Measurements from ENCODE around the gene ADGRF5. TPM values are rescaled to one million over a fixed set of nuclear protein-coding genes. Genes with fewer than 3 reads are reported as not detected.

The ADGRF5 gene
- total RNA-seq, 2 donors from 2014 or later: not detected

DNA sequence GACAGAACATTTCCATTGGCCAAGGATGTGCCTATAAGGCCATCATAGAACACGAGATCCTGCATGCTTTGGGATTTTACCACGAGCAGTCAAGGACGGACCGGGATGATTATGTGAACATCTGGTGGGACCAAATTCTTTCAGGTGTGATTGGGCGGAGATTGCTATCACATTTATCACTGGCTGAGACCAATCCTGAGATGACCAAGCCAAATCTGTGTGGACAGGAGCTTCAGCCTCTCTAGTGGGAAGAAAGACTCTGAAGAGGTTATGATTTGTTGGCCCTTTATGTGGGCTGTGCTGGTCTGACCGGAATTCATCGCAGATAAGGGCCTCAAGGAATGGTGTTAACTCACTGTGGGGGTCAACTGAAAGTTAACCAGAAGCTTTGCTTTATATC lies 102.2 kb downstream of the ADGRF5 start:
- H3K36me3 Mint-ChIP-seq (ENCODE audit: insufficient read depth in 2 of 2): peaks cover 0 to 3% of the 10 kb centered on the region in 2 donors
- H3K27me3 Mint-ChIP-seq (ENCODE audit: low read depth): peaks cover 12% of the 10 kb centered on the region
- DNase-seq: no peak
- no peaks in the 10 kb centered on the region for H3K4me1 Mint-ChIP-seq (ENCODE audit: low read depth)
- no peaks in the 10 kb centered on the region for H3K9me3 Mint-ChIP-seq
- ATAC-seq (replicated peaks in 1 of 2): no peak
- H3K4me3 Mint-ChIP-seq: no peak overlapping the region
- H3K27ac Mint-ChIP-seq: no peak overlapping the region

DNA sequence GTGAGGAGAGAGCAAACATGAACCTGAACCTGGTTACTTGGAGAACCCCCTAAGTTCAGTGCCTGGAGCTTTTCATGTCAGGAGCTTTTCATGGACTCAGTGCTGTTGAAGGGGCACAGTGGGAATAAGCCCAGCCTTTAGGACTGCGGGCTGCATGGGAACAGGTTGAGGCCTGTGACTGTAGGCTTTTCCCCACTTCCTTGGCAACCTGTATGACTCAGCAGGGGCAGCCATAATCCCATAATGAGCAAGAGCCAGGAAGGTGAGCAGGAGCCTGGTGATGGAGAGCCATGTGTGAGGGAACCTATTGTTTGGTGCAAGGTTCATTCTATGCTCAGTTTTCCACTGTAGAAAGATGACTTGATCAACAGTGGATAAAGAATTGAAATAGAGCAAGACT lies 105.1 kb downstream of the ADGRF5 start:
- H3K9me3 Mint-ChIP-seq: peaks cover 1 to 2% of the 10 kb centered on the region in 2 donors
- H3K27ac Mint-ChIP-seq: no peak overlapping the region
- H3K4me3 Mint-ChIP-seq: no peak overlapping the region
- DNase-seq: no peak
- H3K27me3 Mint-ChIP-seq (ENCODE audit: low read depth): peaks cover 22% of the 10 kb centered on the region
- no peak for ATAC-seq (replicated peaks in 1 of 2)
- peaks cover 0 to 3% of the 10 kb centered on the region in 2 donors for H3K36me3 Mint-ChIP-seq (ENCODE audit: insufficient read depth in 2 of 2)
- H3K4me1 Mint-ChIP-seq (ENCODE audit: low read depth): no peaks in the 10 kb centered on the region

DNA sequence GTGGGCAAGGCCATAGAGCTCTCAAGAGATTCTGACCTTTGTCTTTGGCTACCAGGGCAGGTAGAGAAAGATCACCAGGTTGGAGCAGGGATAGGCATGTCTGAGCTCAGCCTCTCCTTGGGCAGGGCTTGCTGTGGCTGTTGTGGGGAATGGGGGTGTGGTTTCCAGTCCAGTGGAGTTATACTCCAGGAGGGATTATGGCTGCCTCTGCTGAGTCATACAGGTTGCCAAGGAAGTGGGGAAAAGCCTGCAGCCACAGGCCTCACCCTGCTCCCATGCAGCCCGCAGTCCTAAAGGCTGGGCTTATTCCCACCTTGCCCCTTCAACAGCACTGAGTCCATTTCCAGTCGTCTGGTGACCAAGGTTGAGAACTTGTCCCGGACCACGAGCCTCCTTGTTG lies 106.6 kb downstream of the ADGRF5 start:
- Mint-ChIP-seq H3K27me3 (ENCODE audit: low read depth) (peaks cover 37% of the 10 kb centered on the region), H3K36me3 (ENCODE audit: insufficient read depth in 2 of 2) (peaks cover 0 to 3% of the 10 kb centered on the region in 2 donors), H3K9me3 (peaks cover 1 to 2% of the 10 kb centered on the region in 2 donors), H3K4me3 (no peak overlapping the region), H3K27ac (no peak overlapping the region), H3K4me1 (ENCODE audit: low read depth) (no peaks in the 10 kb centered on the region)
- DNase-seq: no peak
- ATAC-seq (replicated peaks in 1 of 2): no peak

DNA sequence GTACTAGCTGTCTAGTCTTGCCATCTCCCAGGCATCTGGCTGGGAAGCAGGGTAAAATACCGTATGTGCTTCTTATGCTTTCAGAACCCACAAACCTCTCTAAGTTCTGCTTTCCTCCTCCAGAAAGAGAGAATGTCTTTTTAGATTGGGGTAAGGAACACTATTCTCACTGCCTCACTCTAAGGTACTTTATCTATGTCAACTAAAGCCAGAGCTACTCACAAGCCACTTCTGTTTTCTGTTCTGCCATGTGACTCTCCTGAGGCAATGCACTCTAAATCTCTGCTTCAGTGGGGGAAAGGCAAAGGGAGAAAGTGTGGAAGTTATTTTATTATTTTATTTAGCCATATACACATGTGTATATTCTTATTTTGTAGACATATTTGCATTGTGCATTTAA lies 112.9 kb downstream of the ADGRF5 start:
- peaks cover 44% of the 10 kb centered on the region for H3K27me3 Mint-ChIP-seq (ENCODE audit: low read depth)
- no peak overlapping the region for H3K4me3 Mint-ChIP-seq
- DNase-seq: no peak
- peaks cover 1 to 2% of the 10 kb centered on the region in 2 donors for H3K9me3 Mint-ChIP-seq
- H3K36me3 Mint-ChIP-seq (ENCODE audit: insufficient read depth in 2 of 2): no peaks in the 10 kb centered on the region
- H3K27ac Mint-ChIP-seq: no peak overlapping the region
- H3K4me1 Mint-ChIP-seq (ENCODE audit: low read depth): no peaks in the 10 kb centered on the region
- no peak for ATAC-seq (replicated peaks in 1 of 2)

Other genes with a start within 250 kb of the ADGRF5 start
- not detected for gene TDRD6, start 234.1 kb downstream of the ADGRF5 start, total RNA-seq
- gene PLA2G7, start 186.6 kb downstream of the ADGRF5 start, total RNA-seq: not detected
- gene ANKRD66, start 175.0 kb downstream of the ADGRF5 start, total RNA-seq: not detected
- not detected for gene MEP1A, start 128.5 kb downstream of the ADGRF5 start, total RNA-seq
- gene ADGRF1, start 120.4 kb upstream of the ADGRF5 start, total RNA-seq: not detected

All from activated T-cell treated with anti-CD3 and anti-CD28 coated beads, Interleukin-2, amount 50 U/mL, for 72 hours (primary cell).